Astrocyte of the spinal cord (primary cell): Measurements from ENCODE around the gene SPATS2L.

Experiments used
- DNase-seq: peaks from one replicate; pipeline ENCODE4 v3.0.0; 2011; ENCODE audit warnings: low read depth, low spot score
- H3K4me3 ChIP-seq: 2 replicates; pipeline ENCODE4 v1.5.1; 2011; ENCODE audit warnings: low read depth, mild to moderate bottlenecking, low read length, moderate library complexity
- CTCF ChIP-seq: IDR thresholded peaks from 2 replicates; pipeline ENCODE4 v1.5.1; 2012; ENCODE audit warnings: low read depth, mild to moderate bottlenecking, low read length, inconsistent platforms
- in situ Hi-C: cut with HindIII; loops from 2 replicates; pipeline ENCODE4 v1.10.0; 2017; ENCODE audit warnings: low sequenced_read_pairs

SPATS2L gene

GRCh38 chr2:200364142-200364541 lies 57.6 kb downstream of the SPATS2L start:
- in situ Hi-C loops: no loop called here
- no peak overlapping the region for H3K4me3 ChIP-seq
- TF ChIP-seq CTCF: no peak
- DNase-seq: no peak

- DNase-seq: no peak
- in situ Hi-C loops: no loop called here
- no peak overlapping the region for H3K4me3 ChIP-seq
- no peak for TF ChIP-seq CTCF
These were observed 58.1 kb downstream of the SPATS2L start for GRCh38 chr2:200364620-200365019.

- in situ Hi-C loops: no loop called here
- no peak for DNase-seq
These were observed 58.7 kb downstream of the SPATS2L start for GRCh38 chr2:200365209-200365608.

GRCh38 chr2:200367155-200367554 lies 60.7 kb downstream of the SPATS2L start:
- TF ChIP-seq CTCF: no peak
- in situ Hi-C loops: no loop called here
- no peak for DNase-seq
- H3K4me3 ChIP-seq: no peak overlapping the region

More at GRCh38 chr2:200365209-200365608, 58.7 kb downstream of the SPATS2L start:
- no peak for TF ChIP-seq CTCF
- H3K4me3 ChIP-seq: no peak overlapping the region

GRCh38 chr2:200369886-200370285 lies 63.4 kb downstream of the SPATS2L start:
- TF ChIP-seq CTCF: no peak
- no peak for DNase-seq
- H3K4me3 ChIP-seq: no peak overlapping the region
- in situ Hi-C loops: no loop called here

- H3K4me3 ChIP-seq: no peak overlapping the region
- no peak for DNase-seq
These were observed 66.7 kb downstream of the SPATS2L start for GRCh38 chr2:200373231-200373630.

More at GRCh38 chr2:200373231-200373630, 66.7 kb downstream of the SPATS2L start:
- TF ChIP-seq CTCF: no peak
- in situ Hi-C loops: no loop called here
